ENCODE results near the gene NTMT1. TPM values are rescaled to one million over a fixed set of nuclear protein-coding genes. Genes with fewer than 3 reads are reported as not detected.

Gene NTMT1
- total RNA-seq, 4 donors from 2014 or later = 20.3 to 33.3 (median 31.9) TPM

DNA sequence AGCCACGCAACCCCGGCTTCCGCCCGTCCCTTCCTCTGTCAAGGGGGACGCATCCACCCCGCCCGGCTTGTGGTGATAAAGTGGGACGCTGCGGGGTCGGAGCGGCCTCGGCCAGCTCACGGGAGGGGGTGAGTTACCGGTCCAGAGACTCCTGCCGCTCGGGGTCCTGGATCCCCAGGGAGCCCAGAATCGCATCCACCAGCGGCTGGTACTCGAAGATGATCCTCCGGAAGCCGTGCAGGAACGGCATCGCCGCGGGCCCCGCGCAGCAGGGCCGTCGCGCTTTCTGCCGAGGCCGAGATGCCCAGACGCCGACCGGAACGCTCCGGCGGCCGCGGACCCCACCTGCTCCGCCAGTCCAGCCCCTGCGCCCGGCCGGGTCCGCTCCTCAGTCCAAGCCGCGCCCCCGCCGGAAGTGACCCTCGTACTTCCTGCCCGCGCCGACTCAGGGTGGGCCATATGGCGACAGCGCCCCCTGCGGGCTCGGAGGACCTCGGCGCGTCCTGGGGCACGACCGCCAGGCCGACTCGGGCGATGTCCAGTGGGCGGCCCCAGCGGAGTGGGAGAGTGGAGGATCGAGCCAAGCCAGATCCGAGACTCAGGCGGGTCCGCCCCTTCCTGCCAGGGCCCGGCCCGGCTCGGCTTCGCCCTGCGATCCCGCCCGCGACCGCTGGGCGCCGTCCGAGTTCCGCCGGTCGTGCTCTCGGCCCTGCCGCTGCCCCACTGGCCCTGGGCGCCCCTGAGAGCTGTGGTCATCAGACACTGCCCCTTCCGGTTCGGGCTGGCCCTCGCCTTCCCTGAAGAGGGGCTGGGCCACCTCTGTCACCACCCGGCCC, 16.0 kb downstream of the NTMT1 start, which contains the start of gene ASB6:
Gene ASB6, minus strand, starts transcription at position 402 of the 836 bp plus-strand sequence. Its CDS starts 152 bp downstream, at position 250.
- no peak for TF ChIP-seq EP300 (IDR thresholded peaks at IDR 0.05)
- TF ChIP-seq POLR2AphosphoS5 (IDR thresholded peaks at IDR 0.05) = peak; percentile 90 to 94
- TF ChIP-seq, protein P1, sequence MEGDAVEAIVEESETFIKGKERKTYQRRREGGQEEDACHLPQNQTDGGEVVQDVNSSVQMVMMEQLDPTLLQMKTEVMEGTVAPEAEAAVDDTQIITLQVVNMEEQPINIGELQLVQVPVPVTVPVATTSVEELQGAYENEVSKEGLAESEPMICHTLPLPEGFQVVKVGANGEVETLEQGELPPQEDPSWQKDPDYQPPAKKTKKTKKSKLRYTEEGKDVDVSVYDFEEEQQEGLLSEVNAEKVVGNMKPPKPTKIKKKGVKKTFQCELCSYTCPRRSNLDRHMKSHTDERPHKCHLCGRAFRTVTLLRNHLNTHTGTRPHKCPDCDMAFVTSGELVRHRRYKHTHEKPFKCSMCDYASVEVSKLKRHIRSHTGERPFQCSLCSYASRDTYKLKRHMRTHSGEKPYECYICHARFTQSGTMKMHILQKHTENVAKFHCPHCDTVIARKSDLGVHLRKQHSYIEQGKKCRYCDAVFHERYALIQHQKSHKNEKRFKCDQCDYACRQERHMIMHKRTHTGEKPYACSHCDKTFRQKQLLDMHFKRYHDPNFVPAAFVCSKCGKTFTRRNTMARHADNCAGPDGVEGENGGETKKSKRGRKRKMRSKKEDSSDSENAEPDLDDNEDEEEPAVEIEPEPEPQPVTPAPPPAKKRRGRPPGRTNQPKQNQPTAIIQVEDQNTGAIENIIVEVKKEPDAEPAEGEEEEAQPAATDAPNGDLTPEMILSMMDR (IDR thresholded peaks at IDR 0.05) = peak in 2 of 3 experiments; percentile 100
- WGBS = 2% methylated on average over 19 of the region's 93 CpGs
- intact Hi-C loops (cut with DNase I) = loop anchor here (2.0 to 5.0 kb wide), 2 partner anchors 95 to 141 kb away; no protein-coding TSS in a partner anchor

GRCh38 chr9:129643706-129644105, 17.7 kb downstream of the NTMT1 start:
- no peak for TF ChIP-seq POLR2A (IDR thresholded peaks at IDR 0.05; ENCODE audit: low read depth)
- TF ChIP-seq, protein P1 (IDR thresholded peaks at IDR 0.05) = no peak
- no peak for TF ChIP-seq POLR2AphosphoS5 (IDR thresholded peaks at IDR 0.05)
- TF ChIP-seq EP300 (IDR thresholded peaks at IDR 0.05) = no peak
- H3K4me3 ChIP-seq = no peak overlapping the region
- WGBS = 84% methylated on average over 10 of the region's 10 CpGs
- H3K27me3 ChIP-seq = no peaks in the 10 kb centered on the region
- intact Hi-C loops (cut with DNase I) = loop anchor here (2.0 to 5.0 kb wide), 2 partner anchors 94 to 139 kb away; no protein-coding TSS in a partner anchor
- no peak overlapping the region for H3K27ac ChIP-seq (replicated peaks in 1 of 4)
- DNase-seq (ENCODE audit: extremely low spot score) = no peak
- peaks cover 23 to 39% (median 34%) of the 10 kb centered on the region in 4 donors for H3K4me1 ChIP-seq
- peaks cover 6 to 12% (median 11%) of the 10 kb centered on the region in 4 donors for H3K36me3 ChIP-seq
- H3K9me3 ChIP-seq = no peaks in the 10 kb centered on the region

More for the DNA sequence above, 16.0 kb downstream of the NTMT1 start, which contains the start of gene ASB6:
- Histone ChIP-seq H3K4me1 (peaks cover 23 to 40% (median 36%) of the 10 kb centered on the region in 4 donors), H3K27ac (replicated peaks in 1 of 4) (peak within 1 kb of the TSS; percentile 81 to 91 (median 86)), H3K9me3 (no peaks in the 10 kb centered on the region), H3K4me3 (peak within 1 kb of the TSS; percentile 82 to 96 (median 91)), H3K36me3 (peaks cover 23 to 29% (median 28%) of the 10 kb centered on the region in 4 donors), H3K27me3 (no peaks in the 10 kb centered on the region)
- DNase-seq (ENCODE audit: extremely low spot score) = peak; percentile 99

- WGBS = 81% methylated on average over 11 of the region's 11 CpGs
- H3K27ac ChIP-seq (replicated peaks in 1 of 4) = no peak overlapping the region
- no peaks in the 10 kb centered on the region for H3K9me3 ChIP-seq
- H3K4me1 ChIP-seq = peaks cover 20 to 32% (median 28%) of the 10 kb centered on the region in 4 donors
- H3K27me3 ChIP-seq = no peaks in the 10 kb centered on the region
- peaks cover 0 to 5% (median 4%) of the 10 kb centered on the region in 4 donors for H3K36me3 ChIP-seq
- TF ChIP-seq EP300 (IDR thresholded peaks at IDR 0.05) (no peak), POLR2AphosphoS5 (IDR thresholded peaks at IDR 0.05) (no peak), POLR2A (IDR thresholded peaks at IDR 0.05; ENCODE audit: low read depth) (no peak)
- TF ChIP-seq, protein P1 (IDR thresholded peaks at IDR 0.05) = no peak
- DNase-seq (ENCODE audit: extremely low spot score) = no peak
- intact Hi-C loops (cut with DNase I) = loop anchor here (5.0 kb wide), 1 partner anchor 93 kb away; no protein-coding TSS in a partner anchor
- H3K4me3 ChIP-seq = no peak overlapping the region
Observed at GRCh38 chr9:129644365-129644764, 18.4 kb downstream of the NTMT1 start.

DNA sequence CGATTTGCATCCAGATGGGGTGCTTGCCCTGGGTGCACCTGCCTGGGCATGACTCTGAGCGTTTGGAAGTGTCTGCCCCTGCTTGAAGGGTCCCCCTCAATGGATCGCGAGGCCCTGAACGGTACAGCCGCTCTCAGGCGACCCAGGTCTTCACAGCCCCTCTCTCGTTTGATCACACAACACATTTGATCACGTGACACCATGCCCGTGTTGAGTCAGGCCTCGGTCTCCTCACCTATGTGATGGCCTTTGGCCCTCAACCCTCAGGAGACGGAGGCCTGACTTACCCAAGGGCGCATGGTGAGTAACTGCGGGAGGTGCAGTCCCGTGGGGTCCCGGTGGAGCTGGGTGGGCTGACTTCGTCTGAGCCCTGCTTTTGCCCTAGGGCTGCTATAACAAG, 18.9 kb downstream of the NTMT1 start:
- no peaks in the 10 kb centered on the region for H3K9me3 ChIP-seq
- TF ChIP-seq POLR2AphosphoS5 (IDR thresholded peaks at IDR 0.05) = no peak
- TF ChIP-seq EP300 (IDR thresholded peaks at IDR 0.05) = no peak
- no peak for TF ChIP-seq POLR2A (IDR thresholded peaks at IDR 0.05; ENCODE audit: low read depth)
- TF ChIP-seq, protein P1 (IDR thresholded peaks at IDR 0.05) = no peak
- 92% methylated on average over 2 of the region's 17 CpGs for WGBS
- no peaks in the 10 kb centered on the region for H3K36me3 ChIP-seq
- peaks cover 15 to 27% (median 23%) of the 10 kb centered on the region in 4 donors for H3K4me1 ChIP-seq
- no peak for DNase-seq (ENCODE audit: extremely low spot score)
- H3K27me3 ChIP-seq = no peaks in the 10 kb centered on the region
- intact Hi-C loops (cut with DNase I) = loop anchor here (5.0 kb wide), 1 partner anchor 92 kb away; no protein-coding TSS in a partner anchor
- H3K4me3 ChIP-seq = no peak overlapping the region
- no peak overlapping the region for H3K27ac ChIP-seq (replicated peaks in 1 of 4)

Measured in esophagus muscularis mucosa (tissue), 4 donors.